ENCODE data around the gene COBL. TPM values are rescaled to one million over a fixed set of nuclear protein-coding genes. Genes with fewer than 3 reads are reported as not detected.

COBL gene, protein sequence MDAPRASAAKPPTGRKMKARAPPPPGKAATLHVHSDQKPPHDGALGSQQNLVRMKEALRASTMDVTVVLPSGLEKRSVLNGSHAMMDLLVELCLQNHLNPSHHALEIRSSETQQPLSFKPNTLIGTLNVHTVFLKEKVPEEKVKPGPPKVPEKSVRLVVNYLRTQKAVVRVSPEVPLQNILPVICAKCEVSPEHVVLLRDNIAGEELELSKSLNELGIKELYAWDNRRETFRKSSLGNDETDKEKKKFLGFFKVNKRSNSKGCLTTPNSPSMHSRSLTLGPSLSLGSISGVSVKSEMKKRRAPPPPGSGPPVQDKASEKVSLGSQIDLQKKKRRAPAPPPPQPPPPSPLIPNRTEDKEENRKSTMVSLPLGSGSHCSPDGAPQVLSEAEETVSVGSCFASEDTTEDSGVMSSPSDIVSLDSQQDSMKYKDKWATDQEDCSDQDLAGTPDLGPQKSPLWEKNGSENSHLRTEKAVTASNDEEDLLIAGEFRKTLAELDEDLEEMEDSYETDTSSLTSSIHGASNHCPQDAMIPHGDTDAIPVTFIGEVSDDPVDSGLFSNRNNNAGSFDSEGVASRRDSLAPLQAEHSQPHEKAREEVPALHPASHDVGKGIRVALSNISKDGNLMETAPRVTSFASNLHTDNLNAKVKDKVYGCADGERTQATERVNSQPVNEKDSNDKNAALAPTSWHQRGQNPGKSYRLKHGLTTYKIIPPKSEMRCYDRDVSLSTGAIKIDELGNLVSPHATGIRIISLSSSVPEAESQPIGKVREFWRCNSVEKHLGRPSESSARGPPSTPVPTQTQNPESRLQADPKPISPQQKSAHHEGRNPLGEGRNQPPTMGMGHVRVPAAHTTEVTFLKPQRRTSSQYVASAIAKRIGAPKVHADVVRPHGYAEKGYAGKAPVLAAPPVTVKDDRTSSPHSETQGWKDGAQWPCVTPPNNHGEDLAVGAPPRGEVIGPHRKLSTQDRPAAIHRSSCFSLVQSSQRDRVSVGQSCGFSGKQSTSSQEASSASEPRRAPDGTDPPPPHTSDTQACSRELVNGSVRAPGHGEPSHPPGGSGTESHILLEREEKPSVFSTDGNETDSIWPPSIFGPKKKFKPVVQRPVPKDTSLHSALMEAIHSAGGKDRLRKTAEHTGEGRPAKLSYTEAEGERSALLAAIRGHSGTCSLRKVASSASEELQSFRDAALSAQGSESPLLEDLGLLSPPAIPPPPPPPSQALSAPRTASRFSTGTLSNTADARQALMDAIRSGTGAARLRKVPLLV
- total RNA-seq, result not detected

DNA sequence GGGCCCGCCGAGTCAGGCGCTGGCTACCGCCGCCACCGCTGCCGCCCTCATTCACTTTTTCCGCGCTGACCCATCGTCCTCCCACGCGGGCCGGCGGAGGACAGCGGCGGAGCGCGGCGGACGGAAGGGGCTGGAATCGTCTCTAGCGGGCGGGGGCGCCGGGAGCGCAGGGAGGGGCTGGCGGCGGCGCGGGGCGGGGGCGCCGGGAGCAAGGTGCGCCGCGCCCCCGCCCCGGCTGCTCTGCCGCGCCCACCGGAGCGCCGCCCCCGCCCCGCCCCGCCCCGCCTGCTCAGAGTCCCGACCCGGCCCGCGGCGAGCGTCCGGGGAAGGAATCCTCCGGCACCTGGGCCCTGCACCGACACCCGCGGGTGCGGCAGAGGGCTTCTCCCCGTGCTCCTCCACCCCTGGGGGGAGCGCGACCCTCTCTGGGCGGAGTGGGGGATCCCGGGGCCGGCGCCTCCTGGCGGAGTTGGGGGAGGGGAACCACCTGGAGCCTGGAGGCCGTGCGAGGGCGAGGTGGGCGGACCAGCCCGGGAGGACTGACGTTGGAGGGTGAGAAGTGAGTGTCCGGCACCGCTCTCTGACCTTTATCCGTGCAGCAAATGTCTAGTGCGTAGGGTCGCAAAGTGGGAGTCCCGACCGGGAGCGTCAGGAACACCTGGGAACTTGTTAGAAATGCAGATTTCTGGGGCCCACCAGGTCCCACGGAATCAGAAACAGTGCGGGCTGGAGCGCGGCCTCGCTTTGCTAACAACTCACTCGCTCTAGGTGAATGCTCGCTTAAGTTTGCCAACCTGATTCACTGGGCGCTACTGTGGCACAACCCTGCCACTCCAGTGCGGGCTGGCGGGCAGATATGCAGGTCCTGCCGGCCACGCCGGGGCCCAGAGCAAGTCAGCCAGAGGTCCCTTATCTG is at the start of gene COBL:
TSS of gene COBL (minus strand) at position 144 of the 916 bp plus-strand sequence. CDS start 176 bp downstream, outside the sequence.
- CTCF ChIA-PET, result no interaction called here
- POLR2A ChIA-PET, result no interaction called here

DNA sequence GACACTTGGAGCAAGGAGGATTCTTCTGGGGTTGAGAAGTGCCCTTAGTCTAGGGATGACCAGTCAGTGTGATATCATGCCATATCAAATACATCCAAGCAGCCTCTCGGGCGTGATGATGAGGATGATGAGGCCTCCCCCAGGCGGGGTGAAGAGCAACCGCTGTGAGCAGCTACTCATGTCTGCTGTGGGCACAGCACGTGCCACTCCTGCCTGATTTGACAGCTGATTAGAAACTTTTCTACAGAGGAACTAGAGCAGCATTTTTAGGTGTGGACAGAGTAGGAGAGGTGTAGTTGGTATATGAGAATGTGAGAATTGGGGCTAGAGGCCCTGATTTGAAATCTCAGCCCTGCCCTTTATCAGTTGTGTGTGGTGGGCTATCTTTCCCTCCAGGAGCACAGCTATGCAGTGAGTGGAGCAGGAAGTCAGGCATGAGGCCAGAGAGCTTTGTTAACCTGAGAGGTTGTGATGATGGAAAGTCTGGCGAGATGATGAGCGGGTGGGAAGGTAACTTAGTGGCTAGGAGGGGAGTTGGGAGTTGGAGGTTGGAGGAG is 49.6 kb upstream of the COBL start:
- POLR2A ChIA-PET, result no interaction called here
- CTCF ChIA-PET, result interaction anchor here (1.3 kb wide), 1 partner anchor 205 kb away, joined by 8 read pairs; no protein-coding TSS in a partner anchor

DNA sequence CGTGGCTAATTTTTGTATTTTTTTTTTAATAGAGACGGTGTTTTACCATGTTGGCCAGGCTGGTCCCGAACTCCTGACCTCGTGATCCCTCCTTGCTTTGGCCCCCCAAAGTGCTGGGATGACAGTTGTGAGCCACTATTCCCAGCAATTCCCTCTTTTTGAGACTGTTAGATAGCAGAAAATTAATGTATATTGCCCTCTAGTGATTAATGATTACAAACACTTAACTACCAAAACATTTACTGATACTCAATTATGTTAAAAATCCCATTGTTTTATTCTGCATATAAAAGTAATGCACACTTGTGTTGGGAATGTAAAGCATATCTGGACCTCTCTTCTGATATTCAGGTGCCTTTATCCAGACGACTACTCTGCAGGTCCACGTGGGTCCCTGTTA is 41.2 kb upstream of the COBL start:
- ChIA-PET POLR2A (no interaction called here), CTCF (no interaction called here)

DNA sequence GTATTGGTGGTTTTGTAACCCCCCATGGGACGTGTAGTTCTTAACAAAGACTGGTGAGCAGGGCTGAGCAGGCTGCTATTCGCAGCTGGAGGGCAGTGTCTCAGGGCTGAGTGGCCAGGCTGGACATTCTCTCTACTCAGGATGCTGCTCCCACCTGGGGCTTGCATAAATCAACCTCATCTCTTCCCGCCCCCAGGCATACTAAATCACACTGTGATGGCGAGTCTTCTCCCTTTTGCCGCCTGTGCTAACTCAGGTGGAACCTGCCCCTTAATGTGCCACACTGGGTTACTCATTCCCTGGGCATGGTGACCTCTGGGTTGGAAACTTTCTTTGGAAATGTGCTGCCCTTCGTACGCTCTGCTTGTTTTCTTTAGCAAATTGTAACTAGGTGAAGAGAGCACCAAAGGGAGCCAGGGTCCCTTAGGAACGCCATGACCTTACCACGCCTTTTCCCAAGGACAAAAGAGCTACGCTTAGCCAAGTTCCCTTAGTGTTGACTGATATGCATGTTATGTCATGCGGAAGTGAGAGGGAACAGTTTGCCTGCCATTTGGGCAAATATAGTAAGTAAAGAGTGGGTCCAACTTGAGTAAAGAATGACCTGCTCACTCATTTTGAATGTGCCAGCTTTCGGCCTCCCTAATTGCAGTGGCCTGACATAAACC is 40.4 kb upstream of the COBL start:
- POLR2A ChIA-PET, result no interaction called here
- CTCF ChIA-PET, result no interaction called here

DNA sequence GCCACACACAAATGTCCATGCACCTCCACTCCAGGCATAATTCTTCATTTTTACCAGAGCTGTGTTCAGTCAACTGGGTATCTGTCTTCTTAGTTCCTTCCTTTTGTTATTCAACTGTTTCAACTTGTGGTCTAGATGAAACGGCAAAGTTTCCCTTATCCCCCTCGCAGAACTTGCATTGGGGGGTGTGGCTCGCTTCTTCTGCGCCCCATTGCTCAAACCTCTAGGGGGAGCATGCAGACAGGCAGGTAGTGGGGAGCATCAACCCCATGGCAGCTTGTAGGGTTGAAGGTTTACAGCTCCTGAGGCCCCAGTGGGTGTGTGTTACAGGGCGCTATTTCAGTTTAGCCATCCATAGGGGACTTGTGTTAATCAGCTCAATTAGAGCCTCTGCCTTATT is 38.3 kb upstream of the COBL start:
- POLR2A ChIA-PET, result no interaction called here
- CTCF ChIA-PET, result no interaction called here

DNA sequence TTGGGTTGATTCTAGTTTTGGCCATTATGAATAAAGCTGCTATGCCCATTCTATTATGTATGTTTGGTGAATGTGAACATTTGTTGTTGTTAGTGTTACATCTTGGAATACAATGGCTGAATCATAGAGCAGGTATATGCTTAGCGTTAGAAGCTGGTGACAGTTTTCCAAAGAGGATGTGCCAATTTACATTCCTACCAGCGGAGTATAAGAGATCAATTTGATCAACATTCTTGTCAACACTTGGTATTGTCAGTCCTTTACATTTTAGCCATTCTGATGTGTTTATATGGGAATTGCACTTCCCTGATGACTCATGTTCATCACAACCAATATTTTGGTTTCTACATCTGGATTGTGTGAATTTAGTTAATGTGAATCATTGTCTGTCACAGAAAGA is 37.8 kb upstream of the COBL start:
- ChIA-PET CTCF (no interaction called here), POLR2A (no interaction called here)

DNA sequence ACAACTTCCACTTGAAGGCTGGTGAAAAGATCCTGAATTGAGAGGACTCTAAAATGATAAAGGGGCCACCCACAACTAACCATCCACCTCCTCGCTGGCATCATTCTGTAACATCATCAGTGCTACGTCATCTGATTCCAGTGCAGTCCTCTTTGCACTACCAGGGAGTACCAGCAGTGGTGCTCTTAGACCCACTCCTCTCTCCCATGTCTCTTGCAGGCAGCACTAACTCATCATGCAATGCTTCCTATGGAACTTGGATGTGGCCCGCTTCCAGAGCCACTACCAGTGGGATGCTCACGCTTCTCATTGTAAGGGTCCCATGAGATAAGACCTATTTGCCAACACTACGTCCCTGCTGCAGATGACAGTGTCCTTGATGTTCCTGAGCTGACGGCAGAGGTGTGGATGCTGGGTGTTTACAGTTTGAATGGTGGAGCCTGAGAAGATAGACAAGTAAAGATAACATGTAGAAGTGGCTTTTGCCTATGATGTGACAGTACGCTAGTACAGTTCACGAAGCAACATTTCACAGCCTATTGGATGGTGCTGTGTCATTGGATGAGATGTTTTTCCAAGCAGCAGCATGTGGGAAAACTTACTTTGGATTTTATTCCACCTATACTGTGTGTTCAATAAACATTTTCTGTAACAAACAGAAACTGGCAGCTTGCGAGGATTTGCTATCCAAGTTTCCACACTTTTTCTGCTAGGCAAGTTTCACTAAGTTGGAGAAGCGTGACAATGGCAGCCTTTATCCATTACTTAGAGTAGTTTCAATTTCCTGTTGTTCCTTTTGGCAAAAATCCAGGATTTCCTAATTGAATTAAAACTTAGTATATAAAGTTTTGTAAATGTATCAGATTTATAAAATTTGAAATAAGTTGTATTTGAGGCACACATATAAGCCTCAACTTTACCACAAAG is 35.8 kb upstream of the COBL start:
- CTCF ChIA-PET, result no interaction called here
- POLR2A ChIA-PET, result no interaction called here

DNA sequence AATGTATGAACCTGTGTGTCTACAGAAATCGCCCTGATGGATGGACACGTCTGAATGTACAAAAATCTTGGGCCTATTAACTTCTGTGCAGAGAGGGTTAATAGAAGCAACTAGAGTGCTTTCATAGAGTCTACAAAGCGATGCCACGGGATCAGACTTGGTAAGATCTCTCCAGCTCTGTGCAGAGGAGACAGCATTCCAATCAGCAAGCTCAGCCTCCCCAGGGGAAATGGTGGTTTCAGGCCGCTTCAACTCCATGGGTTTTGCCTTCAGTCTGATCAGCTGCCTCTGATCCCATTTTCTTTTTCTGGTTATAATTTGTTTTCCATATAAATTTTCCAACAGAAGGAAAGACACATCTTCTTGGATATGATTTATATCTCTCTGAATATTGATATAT is 35.1 kb upstream of the COBL start:
- POLR2A ChIA-PET, result no interaction called here
- CTCF ChIA-PET, result no interaction called here

DNA sequence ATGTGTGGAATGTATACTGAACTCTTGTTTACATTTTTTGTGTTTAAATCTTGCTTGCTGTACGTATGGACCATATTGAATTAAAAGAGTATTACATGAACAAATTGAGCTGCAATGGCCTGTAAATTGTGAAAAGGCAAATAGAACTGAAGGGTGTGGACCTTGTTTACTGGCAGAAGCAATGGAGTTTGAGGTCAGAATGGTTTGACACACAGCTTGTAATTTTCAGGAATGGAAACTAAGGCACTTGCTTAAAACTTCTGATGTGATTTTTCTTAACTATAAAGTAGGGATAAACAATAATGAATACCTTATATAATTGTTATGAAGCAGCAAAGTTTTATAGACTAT is 33.9 kb upstream of the COBL start:
- ChIA-PET CTCF (interaction anchor here (0.7 kb wide), 1 partner anchor 435 kb away, joined by 3 read pairs; no protein-coding TSS in a partner anchor), POLR2A (no interaction called here)

DNA sequence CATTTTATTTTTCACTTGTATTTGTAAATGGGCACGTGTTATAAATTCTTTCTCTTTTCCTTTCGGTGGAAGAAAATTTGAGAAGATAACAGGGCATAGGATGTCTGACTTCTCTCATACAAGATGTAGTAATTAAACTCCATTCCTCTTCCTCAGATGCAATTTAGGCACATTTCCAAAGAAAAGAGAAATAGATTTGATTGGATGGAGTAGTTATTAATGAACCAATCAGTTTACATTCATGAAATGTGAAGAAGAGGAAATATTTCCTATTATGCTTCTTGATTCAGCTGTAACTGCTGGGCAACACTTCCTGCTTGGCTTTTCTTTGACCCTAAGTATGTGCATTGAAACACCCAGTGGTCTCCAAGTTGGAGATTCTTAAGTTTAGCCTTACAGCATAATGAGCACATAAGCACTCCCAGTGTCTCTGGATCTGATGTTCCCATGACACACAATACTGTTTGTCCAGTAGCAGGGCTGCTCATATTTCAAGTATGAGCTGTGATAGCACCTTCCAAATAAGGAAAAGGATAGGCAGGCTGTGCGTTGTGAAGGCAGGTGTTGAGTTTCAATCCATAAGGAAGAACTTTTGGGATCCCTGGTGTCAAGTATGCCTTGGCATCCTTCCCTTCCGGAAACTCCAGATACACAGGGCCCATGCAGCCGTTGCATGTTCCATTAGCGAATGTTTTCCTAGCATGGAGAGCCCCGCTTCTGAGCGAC is 33.4 kb upstream of the COBL start:
- CTCF ChIA-PET, result no interaction called here

DNA sequence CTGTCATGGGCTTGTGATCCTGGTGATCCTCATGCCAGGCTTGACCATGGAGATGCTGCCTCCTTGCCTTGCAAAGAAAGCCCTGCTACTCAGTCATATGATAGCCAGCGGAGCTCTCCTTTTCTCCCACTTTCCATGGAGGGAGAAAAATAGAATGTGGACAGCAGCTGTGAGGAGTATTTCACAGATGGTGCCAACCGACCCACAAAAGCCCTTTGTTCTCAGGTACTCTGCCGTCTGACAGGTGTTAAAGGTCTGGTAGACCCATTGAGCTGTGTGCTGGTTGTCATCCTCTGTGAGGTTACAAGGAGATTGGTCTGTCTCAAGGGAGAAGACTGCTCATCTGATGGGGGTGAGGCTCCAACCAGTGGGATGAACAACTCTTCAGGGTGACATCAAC is 29.5 kb upstream of the COBL start:
- ChIA-PET CTCF (no interaction called here), POLR2A (no interaction called here)

More for the DNA sequence above, 33.4 kb upstream of the COBL start:
- POLR2A ChIA-PET, result no interaction called here

DNA sequence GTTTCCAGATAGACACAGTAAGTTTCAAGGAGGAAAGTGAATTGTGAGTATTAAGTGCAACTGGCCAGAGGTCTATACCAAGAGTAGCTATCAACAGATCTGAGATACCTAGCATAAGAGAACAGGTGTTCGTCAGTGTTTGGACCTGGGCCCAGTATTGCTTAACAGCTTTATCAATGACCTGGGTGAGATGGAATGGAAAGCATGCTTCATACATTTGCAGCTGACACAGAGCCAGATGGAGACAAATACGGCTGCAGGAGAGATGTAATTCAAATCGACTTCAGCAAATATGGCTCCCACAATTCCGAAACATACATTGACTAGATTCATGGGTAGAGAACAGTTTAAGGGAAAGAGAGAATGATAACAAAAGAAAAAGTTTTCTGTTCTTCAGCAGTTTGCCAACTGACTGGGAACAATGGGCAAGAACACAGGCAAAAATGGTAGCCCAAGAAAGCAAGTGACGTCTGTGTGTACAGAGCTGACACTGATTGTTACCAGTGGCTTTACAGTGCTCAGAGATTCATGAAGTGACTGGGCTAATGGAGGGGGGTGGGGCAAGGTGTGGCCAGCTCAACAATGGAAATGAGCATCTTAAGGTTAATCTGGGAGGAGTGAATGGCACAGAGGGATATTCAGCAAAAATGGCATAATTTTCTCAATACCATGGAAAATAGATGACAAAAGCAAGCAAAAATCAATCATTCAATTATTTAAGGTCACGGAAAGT is 28.0 kb upstream of the COBL start:
- POLR2A ChIA-PET, result no interaction called here
- CTCF ChIA-PET, result no interaction called here

DNA sequence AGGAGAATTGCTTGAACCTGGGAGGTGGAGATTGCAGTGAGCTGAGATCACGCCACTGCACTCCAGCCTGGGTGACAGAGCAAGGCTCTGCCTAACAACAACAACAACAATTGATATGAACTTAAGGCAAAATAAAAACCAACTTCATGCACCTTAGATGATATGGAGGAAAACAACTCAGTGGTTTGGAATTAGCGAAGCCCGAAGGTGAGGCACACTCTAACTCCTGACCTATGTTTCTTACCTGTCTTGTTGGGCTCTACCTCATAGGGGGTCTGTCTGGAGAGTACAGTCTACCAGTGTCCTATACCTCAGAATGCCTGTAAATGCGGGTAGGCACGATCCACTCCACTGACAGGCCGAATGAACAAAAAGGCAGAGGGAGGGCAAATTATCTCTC is 24.3 kb upstream of the COBL start:
- CTCF ChIA-PET, result no interaction called here
- POLR2A ChIA-PET, result no interaction called here

DNA sequence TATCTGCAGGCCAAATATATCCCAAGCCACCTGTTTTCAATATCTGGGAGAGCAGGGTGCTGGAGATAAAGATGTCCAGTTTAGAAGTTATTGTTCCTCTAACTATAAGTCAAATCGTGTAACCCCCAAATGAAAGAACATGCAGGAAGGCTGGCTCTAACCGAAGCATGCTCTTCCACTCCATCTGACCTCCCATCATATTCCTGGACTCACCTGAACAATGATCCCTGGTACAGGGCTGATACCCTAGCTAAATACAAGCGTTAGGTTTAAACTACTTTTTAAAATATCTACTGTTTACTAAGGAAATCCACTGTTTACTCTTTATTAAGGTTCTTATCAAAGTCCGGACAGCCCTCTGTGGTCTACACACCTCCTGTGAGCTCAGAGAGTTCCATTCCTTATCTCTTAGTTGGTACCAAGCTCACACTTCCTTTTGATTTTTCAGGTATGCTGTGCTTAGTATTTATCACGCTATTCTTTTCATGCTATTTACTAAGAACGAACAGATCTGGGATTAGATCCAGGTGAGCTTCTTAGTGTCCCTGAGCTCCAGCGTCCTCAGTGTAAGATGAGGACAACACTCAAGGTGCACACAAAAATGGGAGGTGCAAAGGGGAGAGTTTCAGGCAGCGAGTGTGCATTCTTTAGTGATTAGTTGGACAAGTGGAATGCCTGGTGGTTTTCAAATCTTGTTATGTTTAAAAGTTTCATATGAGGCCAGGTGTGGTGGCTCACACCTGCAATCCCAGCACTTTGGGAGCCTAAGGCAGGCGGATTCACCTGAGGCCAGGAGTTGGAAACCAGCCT is 23.6 kb upstream of the COBL start:
- CTCF ChIA-PET, result no interaction called here
- POLR2A ChIA-PET, result no interaction called here

DNA sequence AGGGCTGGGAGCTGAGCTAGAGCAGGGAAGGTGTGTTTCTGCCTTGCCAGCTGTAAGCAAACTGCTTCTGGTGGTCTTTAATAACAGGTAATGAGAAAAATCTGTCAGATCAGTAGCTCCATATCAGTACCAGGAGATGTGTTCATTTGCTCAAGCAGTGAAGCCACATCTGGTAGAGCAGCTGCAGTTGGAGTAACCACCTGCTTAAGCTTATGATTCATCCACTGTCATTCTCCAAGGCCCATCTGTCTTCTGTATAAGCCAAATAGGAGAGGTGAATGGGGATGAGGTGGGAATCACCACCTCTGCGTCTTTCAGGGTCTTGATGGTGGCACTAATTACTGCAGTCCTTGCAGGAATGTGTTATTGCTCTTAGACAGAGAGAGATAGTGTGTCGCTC is 18.4 kb upstream of the COBL start:
- ChIA-PET POLR2A (no interaction called here), CTCF (no interaction called here)
